Caco-2 (cell line): ENCODE results near the gene MAD1L1. TPM values are rescaled to one million over a fixed set of nuclear protein-coding genes. Genes with fewer than 3 reads are reported as not detected.
"Not testable (repeated sequence)": the region's sequence is repeated elsewhere in the genome, so short reads cannot be mapped to it uniquely, and the experiment has no call there.

Experiments used
- BruUV-seq: library from RNA; stranded (reverse); fragments of 400-500 nt; replicated peaks from 2 replicates; lab custom pipeline; 2021; lab: Mats Ljungman, UMichigan
- CTCF ChIA-PET: fragments of 300-600 bp; sonication (Branson Sonifier 250); formaldehyde crosslinking; loops from one replicate; lab custom pipeline; 2022; ENCODE audit warnings: antibody characterized with exemption; lab: Charles Lee
- POLR2A ChIA-PET: fragments of 300-600 bp; sonication (Branson Sonifier 250); formaldehyde crosslinking; loops from one replicate; lab custom pipeline; 2022; ENCODE audit warnings: antibody characterized with exemption; lab: Charles Lee
- DNase-seq, 2 experiments: peaks; one replicate each; pipeline versions ENCODE4 v3.0.0 to v3.0.0-alpha.2; 2020 to 2022
- H3K27me3 ChIP-seq: replicated peaks from 2 replicates; pipeline ENCODE4 v1.6.0; 2011; ENCODE audit warnings: low read length; ENCODE audit not compliant: control insufficient read depth, insufficient read depth
- H3K36me3 ChIP-seq: 2 replicates; pipeline ENCODE4 v1.5.1; 2011; ENCODE audit warnings: low read length; ENCODE audit not compliant: control insufficient read depth, insufficient read depth
- H3K4me1 ChIP-seq: fragments of 250-450 bp; sonication (Bioruptor Pico); 2 replicates; pipeline ENCODE4 v1.5.1; 2020; ENCODE audit warnings: mild to moderate bottlenecking
- H3K4me3 ChIP-seq: 2 replicates; pipeline ENCODE4 v1.5.1; 2011; ENCODE audit warnings: low read depth, mild to moderate bottlenecking, control low read depth, low read length
- H3K9me3 ChIP-seq: fragments of 250-450 bp; sonication (Bioruptor Pico); 2 replicates; pipeline ENCODE4 v1.5.1; 2020; ENCODE audit warnings: mild to moderate bottlenecking, moderate library complexity
- H3K27ac Mint-ChIP-seq: one replicate; pipeline ENCODE4 v1.8.0; 2022; ENCODE audit warnings: mixed read lengths; ENCODE audit not compliant: unreplicated experiment
- H3K27me3 Mint-ChIP-seq: one replicate; pipeline ENCODE4 v1.8.0; 2022; ENCODE audit warnings: mixed read lengths; ENCODE audit not compliant: insufficient read depth, unreplicated experiment
- H3K36me3 Mint-ChIP-seq: one replicate; pipeline ENCODE4 v1.8.0; 2022; ENCODE audit warnings: mild to moderate bottlenecking, mixed read lengths; ENCODE audit not compliant: insufficient read depth, unreplicated experiment
- H3K4me1 Mint-ChIP-seq: one replicate; pipeline ENCODE4 v1.8.0; 2022; ENCODE audit warnings: low read depth, mixed read lengths; ENCODE audit not compliant: unreplicated experiment
- H3K4me3 Mint-ChIP-seq: one replicate; pipeline ENCODE4 v1.8.0; 2022; ENCODE audit warnings: mild to moderate bottlenecking, moderate library complexity, mixed read lengths; ENCODE audit not compliant: unreplicated experiment
- H3K9me3 Mint-ChIP-seq: one replicate; pipeline ENCODE4 v1.8.0; 2022; ENCODE audit warnings: mixed read lengths; ENCODE audit not compliant: unreplicated experiment
- CTCF ChIP-seq, 2 experiments: fragments of 200-600 bp in 1 of 2; IDR thresholded peaks; 1 replicate in 1 of 2; 2 replicates in 1 of 2; pipeline versions ENCODE4 v1.5.1 to v1.8.0; 2011 to 2022; ENCODE audit warnings: antibody characterized with exemption in 1 of 2, control low read depth in 1 of 2, inconsistent platforms in 1 of 2, low read depth in 1 of 2, low read length in 1 of 2, mild to moderate bottlenecking in 1 of 2, moderate library complexity in 1 of 2; ENCODE audit not compliant: insufficient read depth in 1 of 2, severe bottlenecking in 1 of 2, unreplicated experiment in 1 of 2
- intact Hi-C: fragments of 100-400 bp; cut with micrococcal nuclease; formaldehyde crosslinking; loops from one replicate; pipeline ENCODE4 v1.10.0; 2022; ENCODE audit not compliant: unreplicated experiment
- total RNA-seq: library from RNA; stranded (reverse); gene quantifications from 2 replicates; pipeline ENCODE4 v1.2.3, GENCODE V29; 2022

The MAD1L1 gene
- total RNA-seq, 1 experiment from 2014 or later, result 58.6 TPM

GRCh38 chr7:2037301-2037807, 195.4 kb downstream of the MAD1L1 start:
- H3K9me3 ChIP-seq, result no peaks in the 10 kb centered on the region
- Mint-ChIP-seq H3K4me3 (no peak overlapping the region), H3K4me1 (peaks cover 21% of the 10 kb centered on the region), H3K27me3 (no peaks in the 10 kb centered on the region), H3K27ac (no peak overlapping the region), H3K36me3 (peaks cover 23% of the 10 kb centered on the region), H3K9me3 (no peaks in the 10 kb centered on the region)
- peak in 1 of 2 experiments; percentile 16 for DNase-seq
- no TSS peak for BruUV-seq
- H3K27me3 ChIP-seq, result no peaks in the 10 kb centered on the region
- POLR2A ChIA-PET, result no interaction called here
- H3K36me3 ChIP-seq, result no peaks in the 10 kb centered on the region; the same call in 1 of the 2 replicates
- intact Hi-C loops, result no loop called here
- no peak for TF ChIP-seq CTCF (IDR thresholded peaks at IDR 0.05; ENCODE audit: insufficient read depth in 1 of 2, low read depth in 1 of 2, low read length in 1 of 2, severe bottlenecking in 1 of 2, unreplicated experiment in 1 of 2)
- H3K4me1 ChIP-seq, result peaks cover 3% of the 10 kb centered on the region; the same call in 1 of the 2 replicates
- CTCF ChIA-PET, result no interaction called here
- H3K4me3 ChIP-seq, result no peak overlapping the region

- Histone ChIP-seq H3K4me3 (no peak overlapping the region), H3K27me3 (no peaks in the 10 kb centered on the region), H3K36me3 (no peaks in the 10 kb centered on the region), H3K9me3 (no peaks in the 10 kb centered on the region), H3K4me1 (peaks cover 3% of the 10 kb centered on the region; the same call in 1 of the 2 replicates)
- POLR2A ChIA-PET, result no interaction called here
- no TSS peak for BruUV-seq
- CTCF ChIA-PET, result no interaction called here
- Mint-ChIP-seq H3K27me3 (no peaks in the 10 kb centered on the region), H3K36me3 (peaks cover 23% of the 10 kb centered on the region), H3K4me1 (peaks cover 21% of the 10 kb centered on the region), H3K9me3 (no peaks in the 10 kb centered on the region), H3K4me3 (no peak overlapping the region), H3K27ac (no peak overlapping the region)
- DNase-seq, result no peak
- intact Hi-C loops, result no loop called here
- TF ChIP-seq CTCF (IDR thresholded peaks at IDR 0.05; ENCODE audit: insufficient read depth in 1 of 2, low read depth in 1 of 2, low read length in 1 of 2, severe bottlenecking in 1 of 2, unreplicated experiment in 1 of 2), result no peak
These were observed 196.0 kb downstream of the MAD1L1 start for GRCh38 chr7:2036786-2037185.

GRCh38 chr7:2036201-2036600, 196.5 kb downstream of the MAD1L1 start:
- H3K27ac Mint-ChIP-seq, DNase-seq, H3K36me3 ChIP-seq, CTCF ChIA-PET, H3K4me1 ChIP-seq, POLR2A ChIA-PET, BruUV-seq, H3K27me3 Mint-ChIP-seq, intact Hi-C loops, H3K4me3 ChIP-seq, H3K9me3 Mint-ChIP-seq, H3K27me3 ChIP-seq, H3K9me3 ChIP-seq, H3K4me3 Mint-ChIP-seq: not testable (repeated sequence)
- H3K4me1 Mint-ChIP-seq, result peaks cover 19% of the 10 kb centered on the region
- H3K36me3 Mint-ChIP-seq, result peaks cover 24% of the 10 kb centered on the region
